Cardiac muscle cell (in vitro differentiated cells and primary cell): Measurements from ENCODE around the gene TRPV4. TPM values are rescaled to one million over a fixed set of nuclear protein-coding genes. Genes with fewer than 3 reads are reported as not detected.
A peak's percentile ranks its signal among the peaks of the same experiment; 100 is the strongest.

Experiments
- DNase-seq, 2 donors: peaks; one replicate each; pipeline versions ENCODE4 v3.0.0 to v3.0.0-alpha.2; 2010 to 2017; ENCODE audit warnings: low read depth in 1 of 2, low spot score in 1 of 2
- H3K27ac ChIP-seq: fragments of 200-600 bp; sonication (generic); 2 replicates; pipeline ENCODE4 v1.5.1; 2016
- H3K27me3 ChIP-seq: fragments of 200-600 bp; sonication (generic); 2 replicates; pipeline ENCODE4 v1.6.0; 2016; ENCODE audit warnings: control low read depth
- H3K36me3 ChIP-seq: fragments of 200-600 bp; sonication (generic); 2 replicates; pipeline ENCODE4 v1.5.1; 2016; ENCODE audit warnings: control low read depth
- H3K4me1 ChIP-seq: fragments of 200-600 bp; sonication (generic); 2 replicates; pipeline ENCODE4 v1.8.1; 2017; ENCODE audit warnings: low read depth, mild to moderate bottlenecking, mixed run types
- H3K4me3 ChIP-seq: fragments of 200-600 bp; sonication (generic); 2 replicates; pipeline ENCODE4 v1.5.1; 2016; ENCODE audit warnings: mild to moderate bottlenecking
- H3K9me3 ChIP-seq: fragments of 200-600 bp; sonication (generic); 2 replicates; pipeline ENCODE4 v1.5.1; 2017; ENCODE audit warnings: low read depth, mild to moderate bottlenecking, control low read depth
- CTCF ChIP-seq: IDR thresholded peaks from 2 replicates; pipeline ENCODE4 v1.5.1; 2012; ENCODE audit warnings: low read depth, mild to moderate bottlenecking, low read length
- polyA plus RNA-seq: library from polyadenylated mRNA; unstranded; fragments of >200 nt; fragmentation: Nextera tagmentation; extraction: Ambion mirVana; gene quantifications from 2 replicates; pipeline ENCODE4 v1.2.1, GENCODE V29; 2016
- total RNA-seq: library from RNA; depleted of rRNA; stranded (reverse); fragments of >200 nt; gene quantifications from 2 replicates; pipeline ENCODE4 v1.2.3, GENCODE V29; 2016

TRPV4 gene
- total and polyA plus RNA-seq, 2 experiments from 2014 or later = 2.4 to 4.1 TPM

DNA sequence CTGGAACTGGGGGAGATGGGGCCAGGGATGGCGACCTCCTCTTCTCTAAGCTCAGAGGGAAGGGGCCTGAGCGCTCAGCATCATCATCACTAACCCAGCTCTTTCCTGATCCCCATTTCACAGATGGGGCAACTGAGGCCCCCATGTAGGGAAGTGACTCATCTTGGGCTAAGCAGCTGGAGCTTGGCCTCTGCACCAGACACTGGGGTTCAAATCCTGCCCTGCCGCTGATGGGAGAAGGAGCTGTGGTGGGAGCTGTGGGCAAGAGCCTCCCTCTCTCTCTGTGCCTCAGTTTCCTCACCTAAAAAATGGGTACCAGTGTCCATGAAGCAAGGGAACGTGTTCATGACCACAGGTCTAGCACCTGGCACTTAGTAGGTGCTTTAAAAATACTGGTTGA, 2.6 kb upstream of the TRPV4 start:
- Histone ChIP-seq H3K4me1 (no peaks in the 10 kb centered on the region), H3K27me3 (no peaks in the 10 kb centered on the region), H3K36me3 (no peaks in the 10 kb centered on the region), H3K4me3 (no peak overlapping the region), H3K9me3 (no peaks in the 10 kb centered on the region), H3K27ac (no peak overlapping the region)
- no peak for TF ChIP-seq CTCF
- DNase-seq = no peak

- no peaks in the 10 kb centered on the region for H3K4me1 ChIP-seq
- TF ChIP-seq CTCF = no peak
- H3K36me3 ChIP-seq = no peaks in the 10 kb centered on the region
- no peak overlapping the region for H3K27ac ChIP-seq
- H3K9me3 ChIP-seq = no peaks in the 10 kb centered on the region
- H3K4me3 ChIP-seq = peak overlapping the region; percentile 38
- no peaks in the 10 kb centered on the region for H3K27me3 ChIP-seq
- DNase-seq = no peak
These were observed 474 bp downstream of the TRPV4 start for GRCh38 chr12:109832541-109833306.

DNA sequence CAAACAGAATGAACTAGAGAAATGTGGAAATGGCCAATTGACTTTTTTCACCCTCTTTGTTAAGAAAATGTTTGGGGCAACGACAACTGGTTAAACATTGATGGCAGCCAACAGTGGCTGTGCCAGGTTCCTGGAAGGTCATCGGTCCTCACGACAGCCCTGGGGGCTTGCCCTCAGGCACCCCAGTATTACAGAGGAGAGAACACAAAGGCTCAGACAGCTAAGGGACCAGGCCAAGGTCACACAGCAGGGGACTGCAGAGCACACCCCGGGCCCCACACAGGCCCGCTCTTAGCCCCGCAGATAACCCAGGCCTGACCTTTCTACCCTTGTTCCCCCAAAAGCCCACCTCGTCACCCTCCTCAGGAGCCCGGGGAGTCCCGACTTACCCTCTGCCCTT, 1.3 kb downstream of the TRPV4 start:
- Histone ChIP-seq H3K36me3 (no peaks in the 10 kb centered on the region), H3K4me1 (no peaks in the 10 kb centered on the region), H3K4me3 (no peak overlapping the region), H3K27ac (no peak overlapping the region), H3K27me3 (no peaks in the 10 kb centered on the region), H3K9me3 (no peaks in the 10 kb centered on the region)
- DNase-seq = no peak
- no peak for TF ChIP-seq CTCF

GRCh38 chr12:109831365-109831764, 1.8 kb downstream of the TRPV4 start:
- Histone ChIP-seq H3K9me3 (no peaks in the 10 kb centered on the region), H3K27ac (no peak overlapping the region), H3K27me3 (no peaks in the 10 kb centered on the region), H3K4me3 (no peak overlapping the region), H3K4me1 (no peaks in the 10 kb centered on the region), H3K36me3 (no peaks in the 10 kb centered on the region)
- TF ChIP-seq CTCF = no peak
- DNase-seq = no peak

DNA sequence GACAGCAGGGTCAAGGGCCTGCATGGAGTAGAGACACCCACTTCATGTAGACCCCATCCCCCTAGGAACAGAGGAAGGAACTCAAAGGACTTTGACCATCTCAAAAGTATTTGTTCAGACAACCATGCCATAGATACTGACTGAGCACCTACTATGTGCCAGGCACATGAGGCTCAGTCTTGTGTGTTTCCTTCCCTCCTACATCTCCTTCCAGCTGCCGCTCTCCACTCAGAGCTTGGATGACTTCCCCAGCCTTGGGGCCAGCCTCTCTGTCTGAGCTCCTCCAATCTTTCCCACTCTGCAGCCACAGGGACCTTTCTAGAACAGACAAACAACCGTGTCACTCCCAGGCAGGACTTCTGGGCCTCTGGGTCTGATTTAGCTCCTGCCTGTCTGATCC, 2.5 kb downstream of the TRPV4 start:
- no peaks in the 10 kb centered on the region for H3K4me1 ChIP-seq
- no peak overlapping the region for H3K4me3 ChIP-seq
- no peaks in the 10 kb centered on the region for H3K9me3 ChIP-seq
- H3K27ac ChIP-seq = no peak overlapping the region
- no peak for DNase-seq
- no peaks in the 10 kb centered on the region for H3K36me3 ChIP-seq
- no peak for TF ChIP-seq CTCF
- no peaks in the 10 kb centered on the region for H3K27me3 ChIP-seq
